ENCODE results near the gene DAPK1.

DAPK1 gene

DNA sequence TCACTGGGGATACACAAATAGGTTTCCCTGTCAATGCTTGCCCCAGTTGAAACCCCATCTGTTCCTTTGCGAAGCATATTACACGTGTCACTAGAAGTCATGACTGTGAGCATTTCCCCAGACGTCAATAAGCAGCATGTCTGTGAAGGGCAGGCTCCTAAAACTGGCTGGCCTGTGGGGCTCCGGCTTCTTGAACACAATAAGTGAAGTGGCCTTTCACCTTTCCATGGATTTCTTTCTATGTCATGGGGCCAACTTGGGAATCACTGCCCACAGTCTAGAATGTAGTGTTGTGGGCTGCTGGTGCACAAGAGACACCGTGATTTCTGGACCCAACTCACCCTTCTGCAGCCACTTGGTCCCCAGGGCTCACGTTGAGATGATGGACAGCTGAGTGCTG, 167.8 kb downstream of the DAPK1 start:
- no peak for DNase-seq
- no peak overlapping the region for H3K4me3 ChIP-seq
- intact Hi-C loops (cut with DNase I; ENCODE audit: low total_unique reads), result loop anchor here (10.0 kb wide), 1 partner anchor 171 kb away; the partner anchor contains the start of gene DAPK1
- H3K4me1 ChIP-seq, result no peaks in the 10 kb centered on the region
- H3K27me3 ChIP-seq, result no peaks in the 10 kb centered on the region
- H3K27ac ChIP-seq, result no peak overlapping the region
- TF ChIP-seq, protein P1, sequence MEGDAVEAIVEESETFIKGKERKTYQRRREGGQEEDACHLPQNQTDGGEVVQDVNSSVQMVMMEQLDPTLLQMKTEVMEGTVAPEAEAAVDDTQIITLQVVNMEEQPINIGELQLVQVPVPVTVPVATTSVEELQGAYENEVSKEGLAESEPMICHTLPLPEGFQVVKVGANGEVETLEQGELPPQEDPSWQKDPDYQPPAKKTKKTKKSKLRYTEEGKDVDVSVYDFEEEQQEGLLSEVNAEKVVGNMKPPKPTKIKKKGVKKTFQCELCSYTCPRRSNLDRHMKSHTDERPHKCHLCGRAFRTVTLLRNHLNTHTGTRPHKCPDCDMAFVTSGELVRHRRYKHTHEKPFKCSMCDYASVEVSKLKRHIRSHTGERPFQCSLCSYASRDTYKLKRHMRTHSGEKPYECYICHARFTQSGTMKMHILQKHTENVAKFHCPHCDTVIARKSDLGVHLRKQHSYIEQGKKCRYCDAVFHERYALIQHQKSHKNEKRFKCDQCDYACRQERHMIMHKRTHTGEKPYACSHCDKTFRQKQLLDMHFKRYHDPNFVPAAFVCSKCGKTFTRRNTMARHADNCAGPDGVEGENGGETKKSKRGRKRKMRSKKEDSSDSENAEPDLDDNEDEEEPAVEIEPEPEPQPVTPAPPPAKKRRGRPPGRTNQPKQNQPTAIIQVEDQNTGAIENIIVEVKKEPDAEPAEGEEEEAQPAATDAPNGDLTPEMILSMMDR (IDR thresholded peaks at IDR 0.05), result no peak
- H3K9me3 ChIP-seq, result peaks cover 0 to 9% (median 8%) of the 10 kb centered on the region in 3 donors
- peaks cover 0 to 5% (median 0%) of the 10 kb centered on the region in 3 donors for H3K36me3 ChIP-seq

DNA sequence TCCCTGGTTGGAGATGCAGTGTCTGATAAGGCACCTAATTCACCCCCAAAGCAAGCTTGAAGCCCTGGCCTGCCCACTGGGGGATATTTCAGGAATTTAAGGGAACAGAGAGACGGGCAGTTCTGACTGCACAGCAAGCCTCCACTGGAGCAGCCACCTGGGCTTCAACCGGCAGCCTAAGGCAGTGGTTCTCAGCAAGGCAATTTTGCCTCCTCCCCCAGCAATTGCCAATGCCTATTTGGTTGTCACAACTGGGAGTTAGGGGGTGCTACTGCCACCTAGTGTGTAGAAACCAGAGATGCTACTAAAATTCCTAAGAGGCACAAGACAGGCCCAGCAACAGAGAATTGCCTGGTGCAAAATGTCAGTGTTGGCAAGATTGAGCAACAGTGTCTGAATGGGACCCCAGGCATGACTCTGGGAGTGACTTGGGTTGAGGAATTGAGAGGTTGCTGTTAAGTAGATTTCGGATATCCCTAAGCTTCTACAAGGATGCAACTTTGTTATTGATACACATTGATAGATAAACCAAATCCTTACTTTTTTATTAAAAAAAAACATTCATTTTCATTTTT, 169.6 kb downstream of the DAPK1 start:
- Histone ChIP-seq H3K4me3 (no peak overlapping the region), H3K27ac (no peak overlapping the region), H3K4me1 (no peaks in the 10 kb centered on the region), H3K9me3 (peaks cover 0 to 9% (median 8%) of the 10 kb centered on the region in 3 donors), H3K27me3 (no peaks in the 10 kb centered on the region), H3K36me3 (peaks cover 0 to 5% (median 0%) of the 10 kb centered on the region in 3 donors)
- TF ChIP-seq, protein P1 (IDR thresholded peaks at IDR 0.05), result no peak
- DNase-seq, result no peak
- intact Hi-C loops (cut with DNase I; ENCODE audit: low total_unique reads), result loop anchor here (10.0 kb wide), 1 partner anchor 172 kb away; the partner anchor contains the start of gene DAPK1

DNA sequence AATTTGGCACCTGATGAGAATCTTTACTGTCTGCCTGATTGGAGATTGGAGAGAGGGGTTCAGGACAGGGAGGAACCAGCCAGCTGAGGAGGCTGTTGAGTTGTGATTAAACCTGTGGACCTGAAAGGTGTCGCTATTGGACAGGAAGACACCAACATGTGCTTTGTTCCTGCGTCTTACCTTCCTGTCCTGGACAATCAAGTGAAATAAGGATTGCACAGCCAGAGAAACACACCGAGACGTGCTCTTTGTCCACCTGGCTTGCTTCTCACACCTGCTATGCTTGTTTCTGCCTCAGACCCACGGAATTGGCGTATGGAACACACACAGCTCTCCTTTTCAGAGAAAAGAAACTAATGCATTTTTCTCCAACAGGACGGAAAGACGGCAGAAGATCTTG, 170.6 kb downstream of the DAPK1 start:
- intact Hi-C loops (cut with DNase I; ENCODE audit: low total_unique reads), result loop anchor here (10.0 kb wide), 1 partner anchor 173 kb away; the partner anchor contains the start of gene DAPK1
- H3K27me3 ChIP-seq, result no peaks in the 10 kb centered on the region
- H3K9me3 ChIP-seq, result peaks cover 0 to 9% (median 8%) of the 10 kb centered on the region in 3 donors
- H3K4me3 ChIP-seq, result no peak overlapping the region
- TF ChIP-seq, protein P1 (IDR thresholded peaks at IDR 0.05), result no peak
- no peaks in the 10 kb centered on the region for H3K4me1 ChIP-seq
- H3K36me3 ChIP-seq, result peaks cover 0 to 5% (median 0%) of the 10 kb centered on the region in 3 donors
- DNase-seq, result no peak
- H3K27ac ChIP-seq, result no peak overlapping the region

DNA sequence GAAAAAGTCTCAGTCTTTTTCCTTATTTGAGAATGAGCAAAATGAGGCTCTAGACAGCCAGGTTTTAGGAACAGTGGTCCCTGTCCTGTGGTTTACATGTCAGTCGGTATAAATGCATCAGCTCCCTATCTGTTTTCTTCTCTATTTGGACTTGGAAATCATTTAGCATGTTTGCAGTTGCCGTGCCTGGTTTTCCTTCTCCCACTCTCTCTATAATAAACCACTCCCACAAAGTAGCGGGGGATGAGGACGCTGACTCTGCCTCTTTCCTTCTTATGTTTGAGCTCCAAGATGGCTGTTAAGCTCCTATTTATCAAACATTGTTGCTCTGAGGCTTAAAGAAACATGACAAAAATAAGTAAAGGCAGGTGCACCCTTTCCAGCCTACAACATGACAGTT, 171.1 kb downstream of the DAPK1 start:
- TF ChIP-seq, protein P1 (IDR thresholded peaks at IDR 0.05), result no peak
- Histone ChIP-seq H3K27me3 (no peaks in the 10 kb centered on the region), H3K9me3 (peaks cover 0 to 9% (median 8%) of the 10 kb centered on the region in 3 donors), H3K36me3 (peaks cover 0 to 5% (median 0%) of the 10 kb centered on the region in 3 donors), H3K4me1 (no peaks in the 10 kb centered on the region), H3K27ac (no peak overlapping the region), H3K4me3 (no peak overlapping the region)
- intact Hi-C loops (cut with DNase I; ENCODE audit: low total_unique reads), result loop anchor here (10.0 kb wide), 1 partner anchor 174 kb away; the partner anchor contains the start of gene DAPK1
- DNase-seq, result no peak

DNA sequence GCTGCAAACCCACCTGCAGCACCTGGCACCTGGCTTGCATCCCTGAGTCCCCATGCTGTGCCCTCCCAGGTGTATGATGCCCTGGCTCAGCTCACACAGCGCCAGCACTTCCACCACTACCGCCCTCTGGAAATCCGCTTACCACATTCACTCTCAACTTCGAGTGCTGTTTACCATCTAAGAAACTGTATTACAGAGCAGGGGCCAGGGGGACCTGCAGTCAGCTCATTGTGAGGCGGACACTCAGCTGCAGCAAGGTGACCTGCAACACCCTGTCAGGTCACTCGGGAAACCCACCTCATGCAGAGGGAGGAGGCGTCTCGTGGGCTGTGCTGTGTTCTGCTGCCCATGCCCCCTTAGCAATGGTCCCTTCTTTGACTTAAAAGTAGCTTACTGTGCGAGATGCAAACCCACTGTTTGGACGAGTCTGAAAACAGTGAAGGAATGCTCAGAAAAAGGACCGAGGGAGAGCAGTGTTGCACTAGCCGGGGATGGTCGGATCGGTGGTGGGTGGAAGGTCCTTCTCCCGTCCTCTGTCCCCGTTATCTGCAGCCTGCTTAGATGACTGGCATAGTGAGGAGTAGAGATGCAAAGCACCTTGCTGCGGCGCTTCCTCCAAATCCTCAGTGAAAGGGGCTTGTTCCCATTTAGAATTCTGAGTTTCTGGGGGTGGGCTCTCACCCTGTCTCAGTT, 173.1 kb downstream of the DAPK1 start:
- Histone ChIP-seq H3K4me1 (no peaks in the 10 kb centered on the region), H3K27me3 (no peaks in the 10 kb centered on the region), H3K9me3 (peaks cover 0 to 9% (median 8%) of the 10 kb centered on the region in 3 donors), H3K4me3 (no peak overlapping the region), H3K27ac (no peak overlapping the region), H3K36me3 (peaks cover 0 to 5% (median 0%) of the 10 kb centered on the region in 3 donors)
- intact Hi-C loops (cut with DNase I; ENCODE audit: low total_unique reads), result no loop called here
- no peak for DNase-seq
- TF ChIP-seq, protein P1 (IDR thresholded peaks at IDR 0.05), result no peak

Measured in tibial artery (tissue), 4 donors.